ENCODE data around the gene GFRA1. TPM values are rescaled to one million over a fixed set of nuclear protein-coding genes. Genes with fewer than 3 reads are reported as not detected.

GFRA1 gene
- total and polyA plus RNA-seq, 8 donors = 0.29 to 83.2 (median 4.6) TPM

- Histone ChIP-seq H3K27ac (no peak overlapping the region), H3K4me1 (peaks cover 0 to 5% (median 2%) of the 10 kb centered on the region in 4 donors), H3K36me3 (no peaks in the 10 kb centered on the region), H3K27me3 (no peaks in the 10 kb centered on the region), H3K4me3 (no peak overlapping the region), H3K9me3 (no peaks in the 10 kb centered on the region)
- TF ChIP-seq, protein P1, sequence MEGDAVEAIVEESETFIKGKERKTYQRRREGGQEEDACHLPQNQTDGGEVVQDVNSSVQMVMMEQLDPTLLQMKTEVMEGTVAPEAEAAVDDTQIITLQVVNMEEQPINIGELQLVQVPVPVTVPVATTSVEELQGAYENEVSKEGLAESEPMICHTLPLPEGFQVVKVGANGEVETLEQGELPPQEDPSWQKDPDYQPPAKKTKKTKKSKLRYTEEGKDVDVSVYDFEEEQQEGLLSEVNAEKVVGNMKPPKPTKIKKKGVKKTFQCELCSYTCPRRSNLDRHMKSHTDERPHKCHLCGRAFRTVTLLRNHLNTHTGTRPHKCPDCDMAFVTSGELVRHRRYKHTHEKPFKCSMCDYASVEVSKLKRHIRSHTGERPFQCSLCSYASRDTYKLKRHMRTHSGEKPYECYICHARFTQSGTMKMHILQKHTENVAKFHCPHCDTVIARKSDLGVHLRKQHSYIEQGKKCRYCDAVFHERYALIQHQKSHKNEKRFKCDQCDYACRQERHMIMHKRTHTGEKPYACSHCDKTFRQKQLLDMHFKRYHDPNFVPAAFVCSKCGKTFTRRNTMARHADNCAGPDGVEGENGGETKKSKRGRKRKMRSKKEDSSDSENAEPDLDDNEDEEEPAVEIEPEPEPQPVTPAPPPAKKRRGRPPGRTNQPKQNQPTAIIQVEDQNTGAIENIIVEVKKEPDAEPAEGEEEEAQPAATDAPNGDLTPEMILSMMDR (IDR thresholded peaks at IDR 0.05) = no peak
- TF ChIP-seq EP300 (IDR thresholded peaks at IDR 0.05) (no peak), POLR2A (IDR thresholded peaks at IDR 0.05) (no peak), POLR2AphosphoS5 (IDR thresholded peaks at IDR 0.05) (no peak)
- peak in 1 of 2 donors; percentile 30 for DNase-seq
- 44 to 60% (median 49%) methylated on average over 8 to 9 of the region's 9 CpGs for WGBS, 5 donors
- intact Hi-C loops (cut with DNase I; ENCODE audit: low total_unique reads) = no loop called here
These were observed 94.9 kb downstream of the GFRA1 start for GRCh38 chr10:116178086-116178605.

DNA sequence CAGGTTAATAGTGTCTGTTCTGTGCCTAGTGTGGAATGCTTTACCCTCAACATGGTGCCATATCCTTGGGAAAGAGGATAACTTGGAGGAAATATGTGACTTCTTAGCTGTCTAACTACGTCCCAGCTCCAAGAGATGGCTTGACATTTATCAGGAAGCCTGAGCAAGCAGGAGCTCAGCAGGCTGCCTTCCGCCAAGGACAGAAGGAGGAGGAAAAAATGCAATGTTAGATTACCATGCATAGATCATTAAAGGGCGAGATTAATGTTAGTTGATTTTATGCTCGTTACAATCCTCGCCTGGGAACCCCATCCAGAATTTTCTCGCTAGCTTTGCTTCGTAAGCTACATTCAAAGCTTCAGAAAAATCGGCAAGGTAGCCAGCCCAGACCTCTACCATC is 97.8 kb downstream of the GFRA1 start:
- TF ChIP-seq EP300 (IDR thresholded peaks at IDR 0.05) = no peak
- TF ChIP-seq, protein P1 (IDR thresholded peaks at IDR 0.05) = no peak
- TF ChIP-seq POLR2A (IDR thresholded peaks at IDR 0.05) = no peak
- no peak for TF ChIP-seq POLR2AphosphoS5 (IDR thresholded peaks at IDR 0.05)
- H3K27ac ChIP-seq = no peak overlapping the region
- WGBS, 5 donors = 87 to 94% (median 91%) methylated on average over 8 of the region's 8 CpGs
- no peak overlapping the region for H3K4me3 ChIP-seq
- no peak for DNase-seq
- H3K4me1 ChIP-seq = peaks cover 0 to 5% (median 2%) of the 10 kb centered on the region in 4 donors
- no peaks in the 10 kb centered on the region for H3K27me3 ChIP-seq
- H3K9me3 ChIP-seq = no peaks in the 10 kb centered on the region
- intact Hi-C loops (cut with DNase I; ENCODE audit: low total_unique reads) = no loop called here
- H3K36me3 ChIP-seq = no peaks in the 10 kb centered on the region

- Histone ChIP-seq H3K4me3 (no peak overlapping the region), H3K9me3 (no peaks in the 10 kb centered on the region), H3K4me1 (no peaks in the 10 kb centered on the region), H3K27me3 (no peaks in the 10 kb centered on the region), H3K36me3 (no peaks in the 10 kb centered on the region), H3K27ac (no peak overlapping the region)
- no peak for TF ChIP-seq POLR2AphosphoS5 (IDR thresholded peaks at IDR 0.05)
- no peak for TF ChIP-seq EP300 (IDR thresholded peaks at IDR 0.05)
- TF ChIP-seq, protein P1 (IDR thresholded peaks at IDR 0.05) = no peak
- no peak for DNase-seq
- WGBS, 5 donors = 88 to 95% (median 90%) methylated on average over 4 of the region's 4 CpGs
- intact Hi-C loops (cut with DNase I; ENCODE audit: low total_unique reads) = no loop called here
These were observed 101.5 kb downstream of the GFRA1 start for GRCh38 chr10:116171505-116171904.

- no peaks in the 10 kb centered on the region for H3K36me3 ChIP-seq
- TF ChIP-seq, protein P1 (IDR thresholded peaks at IDR 0.05) = no peak
- TF ChIP-seq POLR2AphosphoS5 (IDR thresholded peaks at IDR 0.05) = no peak
- no peak for TF ChIP-seq POLR2A (IDR thresholded peaks at IDR 0.05)
- TF ChIP-seq EP300 (IDR thresholded peaks at IDR 0.05) = no peak
- H3K4me3 ChIP-seq = no peak overlapping the region
- no peak overlapping the region for H3K27ac ChIP-seq
- H3K9me3 ChIP-seq = no peaks in the 10 kb centered on the region
- DNase-seq = no peak
- intact Hi-C loops (cut with DNase I; ENCODE audit: low total_unique reads) = no loop called here
- H3K4me1 ChIP-seq = no peaks in the 10 kb centered on the region
- 33 to 54% (median 44%) methylated on average over 2 of the region's 2 CpGs for whole genome bisulfite sequencing, 5 donors
- H3K27me3 ChIP-seq = no peaks in the 10 kb centered on the region
These were observed 102.2 kb downstream of the GFRA1 start for GRCh38 chr10:116170815-116171250.
